ENCODE measurements around the gene HBP1. TPM values are rescaled to one million over a fixed set of nuclear protein-coding genes. Genes with fewer than 3 reads are reported as not detected.

Gene HBP1
- 45.2 and 70.9 TPM in 2 replicates for total RNA-seq

GRCh38 chr7:107168233-107169119 is at the start of gene HBP1:
TSS of gene HBP1 (plus strand) at chr7:107169003. CDS start at chr7:107179894, 10,891 bp downstream.

Other genes with a start within 250 kb of the HBP1 start
- gene PRKAR2B, start 124.3 kb upstream of the HBP1 start, total RNA-seq, result 0.73 and 1.8 TPM in 2 replicates